IPS-15b (cell line): ENCODE data around the gene SOAT2.

Experiments used
- H3K27me3 ChIP-seq: one replicate; pipeline ENCODE4 v1.6.1; 2013; ENCODE audit warnings: low read length; ENCODE audit not compliant: control insufficient read depth, insufficient read depth
- H3K36me3 ChIP-seq: one replicate; pipeline ENCODE4 v1.6.1; 2013; ENCODE audit warnings: low read length; ENCODE audit not compliant: control insufficient read depth, insufficient read depth
- H3K4me1 ChIP-seq: one replicate; pipeline ENCODE4 v1.6.1; 2013; ENCODE audit warnings: mild to moderate bottlenecking, low read length; ENCODE audit not compliant: control insufficient read depth, insufficient read depth
- H3K4me3 ChIP-seq: one replicate; pipeline ENCODE4 v1.5.1; 2013; ENCODE audit warnings: low read depth, low read length
- H3K9ac ChIP-seq: one replicate; pipeline ENCODE4 v1.6.1; 2013; ENCODE audit warnings: low read depth, mild to moderate bottlenecking, low read length
- H3K9me3 ChIP-seq: one replicate; pipeline ENCODE4 v1.6.1; 2013; ENCODE audit warnings: mild to moderate bottlenecking, low read length; ENCODE audit not compliant: control insufficient read depth, insufficient read depth

Gene SOAT2

DNA sequence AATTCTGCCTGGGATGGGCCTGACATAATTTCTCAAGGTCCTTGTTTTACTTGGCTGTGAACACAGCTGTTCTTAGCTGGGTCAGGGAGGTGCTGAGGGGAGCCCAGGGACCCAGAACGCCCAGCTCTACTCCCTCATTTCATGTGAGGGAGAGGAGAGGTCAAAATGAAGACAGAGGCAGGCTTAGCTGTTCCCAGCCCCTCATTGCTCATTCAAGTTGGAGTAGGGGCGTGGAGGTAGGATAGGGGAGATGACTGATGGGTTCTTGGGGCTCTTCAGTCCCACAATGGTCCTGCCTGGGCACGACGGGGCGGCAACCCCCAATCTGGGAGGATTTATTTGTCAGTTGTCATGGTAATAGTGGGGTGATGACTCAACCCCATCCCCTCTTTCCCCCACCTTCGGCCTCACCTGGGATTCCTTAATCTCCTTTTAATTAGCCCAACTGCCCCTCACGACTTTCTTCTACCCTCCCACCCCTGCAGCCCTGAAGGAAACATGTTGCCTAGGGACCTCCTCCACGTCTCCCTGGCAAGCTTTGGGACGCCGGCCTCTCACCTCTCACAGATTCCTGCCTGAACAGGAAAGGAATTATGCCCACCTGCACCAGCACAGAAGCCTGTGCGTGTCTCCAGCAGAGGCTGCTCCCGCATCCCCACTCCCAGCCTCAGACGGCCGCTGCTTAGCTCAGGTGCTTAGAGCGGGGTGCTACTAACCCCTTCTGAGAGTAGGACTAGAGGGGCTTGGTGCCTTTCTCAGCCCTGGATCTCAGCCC, 34.3 kb upstream of the SOAT2 start:
- H3K4me1 ChIP-seq: peaks cover 19% of the 10 kb centered on the region
- no peak overlapping the region for H3K4me3 ChIP-seq
- H3K9me3 ChIP-seq: no peaks in the 10 kb centered on the region
- no peaks in the 10 kb centered on the region for H3K27me3 ChIP-seq
- peaks cover 5% of the 10 kb centered on the region for H3K36me3 ChIP-seq
- H3K9ac ChIP-seq: peak overlapping the region; percentile 47

DNA sequence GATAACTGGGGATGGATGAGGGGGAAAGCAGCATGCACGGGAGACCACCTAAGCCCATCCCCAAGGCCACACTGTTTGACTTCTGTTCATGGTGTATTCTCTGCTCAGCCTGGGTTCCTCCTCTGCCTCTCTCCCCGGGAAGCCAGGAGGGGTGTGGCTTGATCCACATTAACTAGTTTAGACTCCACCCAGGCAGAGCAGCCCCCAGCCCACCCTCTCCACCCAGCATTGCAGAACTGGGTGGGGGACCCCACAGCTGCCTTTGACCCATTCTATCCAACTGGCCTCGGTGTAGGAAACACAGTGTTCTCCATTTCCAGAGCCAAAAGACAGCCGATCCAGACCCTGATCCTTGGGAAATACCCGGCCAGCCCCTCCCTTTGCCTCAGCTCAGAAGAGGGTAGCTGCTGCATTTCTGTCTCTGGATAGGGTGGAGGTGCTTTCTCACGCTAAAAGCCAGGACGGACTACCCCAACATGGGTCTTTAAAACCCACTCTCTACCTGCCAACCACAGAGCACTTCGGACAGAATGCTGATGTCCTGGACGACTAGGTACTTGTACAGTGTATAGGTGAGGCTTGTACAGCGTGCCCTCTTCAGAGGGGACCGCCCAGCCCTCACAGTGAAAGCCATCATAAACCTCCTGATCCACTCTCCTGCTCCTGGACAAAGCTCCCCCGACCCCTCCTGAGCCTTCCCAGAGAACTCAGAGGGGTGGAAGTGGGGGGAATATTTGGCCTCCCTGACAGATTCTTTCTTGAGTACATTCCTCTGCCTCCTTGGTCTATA, 33.5 kb upstream of the SOAT2 start:
- Histone ChIP-seq H3K9me3 (no peaks in the 10 kb centered on the region), H3K4me3 (no peak overlapping the region), H3K27me3 (no peaks in the 10 kb centered on the region), H3K36me3 (peaks cover 5% of the 10 kb centered on the region), H3K4me1 (peaks cover 19% of the 10 kb centered on the region), H3K9ac (peak overlapping the region; percentile 47)

DNA sequence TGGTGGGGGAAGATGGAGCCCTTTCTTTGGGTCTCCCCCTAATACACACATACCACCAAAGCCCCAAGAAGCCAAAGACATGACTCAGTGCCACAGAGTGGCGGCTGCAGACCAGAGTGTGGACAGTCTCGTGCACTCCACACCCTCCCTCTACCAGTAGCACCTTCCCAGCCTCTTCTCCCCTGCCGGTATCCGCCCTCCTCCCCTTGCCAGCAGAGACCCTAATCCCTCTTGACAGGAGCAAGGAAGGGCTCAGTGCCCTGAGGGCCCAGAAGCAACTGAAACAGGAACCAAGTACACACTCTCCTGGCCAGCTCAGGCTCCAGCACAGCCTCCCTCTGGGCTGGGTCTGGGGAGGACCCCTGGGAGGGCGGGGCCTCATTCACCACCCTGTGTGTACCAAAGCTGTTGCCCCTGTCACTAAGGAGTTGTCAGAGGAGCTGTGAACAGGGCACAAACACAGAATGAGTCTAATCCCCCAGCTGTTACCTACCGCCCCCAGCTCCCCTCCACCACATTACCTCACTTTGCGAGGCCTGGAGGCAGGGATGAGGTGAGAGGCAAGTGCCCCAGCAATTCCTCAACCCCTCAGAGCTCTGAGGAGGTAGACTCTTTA, 32.3 kb upstream of the SOAT2 start:
- Histone ChIP-seq H3K4me3 (no peak overlapping the region), H3K36me3 (peaks cover 7% of the 10 kb centered on the region), H3K9ac (no peak overlapping the region), H3K4me1 (peaks cover 19% of the 10 kb centered on the region), H3K27me3 (no peaks in the 10 kb centered on the region), H3K9me3 (no peaks in the 10 kb centered on the region)

DNA sequence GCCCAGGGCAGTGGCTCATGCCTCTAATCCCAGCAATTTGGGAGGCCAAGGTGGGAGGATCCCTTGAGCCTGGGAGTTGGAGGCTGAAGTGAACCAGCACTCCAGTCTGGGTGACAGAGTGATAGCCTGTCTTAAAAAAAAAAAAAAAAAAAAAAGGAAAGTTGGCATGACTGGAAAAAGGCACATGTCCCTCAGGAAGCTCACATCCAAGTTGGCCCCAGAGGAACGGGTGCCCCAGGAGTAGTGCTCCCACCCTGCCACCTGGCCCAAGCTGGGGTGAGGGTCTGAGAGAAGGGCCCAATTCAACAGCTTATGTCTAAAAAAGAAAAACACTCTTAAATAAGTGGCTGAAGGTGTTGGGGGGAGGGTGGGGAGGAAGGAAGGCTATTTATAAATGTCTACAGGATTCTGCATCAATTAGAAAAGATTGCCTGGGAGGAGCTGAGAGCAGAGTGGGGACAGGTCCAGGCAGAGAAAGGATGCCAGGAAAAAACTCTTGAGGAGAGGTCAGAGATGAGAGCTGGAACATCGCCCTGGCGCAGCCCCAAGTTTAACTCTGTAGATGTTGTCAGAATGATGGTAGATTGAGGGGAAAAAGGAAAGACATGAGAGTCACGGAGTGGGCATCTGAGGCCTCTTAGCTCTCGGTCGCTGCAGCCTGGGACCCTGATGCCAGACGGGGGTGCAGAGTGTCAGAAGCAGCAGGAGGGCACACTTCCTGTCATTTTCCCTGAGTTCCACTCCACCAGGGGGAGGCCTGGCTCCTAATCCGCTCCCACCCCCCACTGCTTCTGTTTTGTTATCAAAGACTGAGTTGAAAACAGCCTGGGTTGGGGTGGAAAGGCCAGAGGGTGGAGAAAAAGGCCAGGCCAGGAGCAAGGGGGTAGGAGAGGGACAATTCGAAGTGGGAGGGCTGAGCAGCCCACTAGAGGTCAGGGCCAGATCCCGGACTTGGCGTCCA, 31.4 kb upstream of the SOAT2 start:
- Histone ChIP-seq H3K4me1 (peaks cover 19% of the 10 kb centered on the region), H3K9ac (no peak overlapping the region), H3K4me3 (no peak overlapping the region), H3K27me3 (no peaks in the 10 kb centered on the region), H3K9me3 (no peaks in the 10 kb centered on the region), H3K36me3 (peaks cover 2% of the 10 kb centered on the region)

DNA sequence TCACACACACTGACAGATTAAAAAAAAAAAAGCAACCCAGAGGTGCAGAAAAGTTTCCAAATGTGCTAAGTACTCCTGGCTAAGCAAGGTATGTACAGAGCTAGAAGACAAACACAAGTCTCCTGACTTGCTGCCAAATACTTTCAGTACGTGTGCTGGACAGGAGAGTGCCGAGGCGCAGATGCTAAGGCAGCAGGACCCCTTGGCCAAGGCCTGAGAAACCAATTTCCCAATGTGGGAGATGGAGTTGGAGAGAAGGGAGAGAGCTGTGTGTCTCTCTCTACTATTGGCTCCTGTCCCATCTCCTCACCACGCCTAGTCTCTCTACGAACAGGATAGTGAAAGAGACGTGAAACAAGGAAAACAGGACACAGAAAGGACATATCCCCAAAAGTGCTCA, 29.4 kb upstream of the SOAT2 start:
- Histone ChIP-seq H3K36me3 (peaks cover 2% of the 10 kb centered on the region), H3K4me1 (peaks cover 15% of the 10 kb centered on the region), H3K9ac (no peak overlapping the region), H3K9me3 (no peaks in the 10 kb centered on the region), H3K4me3 (no peak overlapping the region), H3K27me3 (no peaks in the 10 kb centered on the region)

DNA sequence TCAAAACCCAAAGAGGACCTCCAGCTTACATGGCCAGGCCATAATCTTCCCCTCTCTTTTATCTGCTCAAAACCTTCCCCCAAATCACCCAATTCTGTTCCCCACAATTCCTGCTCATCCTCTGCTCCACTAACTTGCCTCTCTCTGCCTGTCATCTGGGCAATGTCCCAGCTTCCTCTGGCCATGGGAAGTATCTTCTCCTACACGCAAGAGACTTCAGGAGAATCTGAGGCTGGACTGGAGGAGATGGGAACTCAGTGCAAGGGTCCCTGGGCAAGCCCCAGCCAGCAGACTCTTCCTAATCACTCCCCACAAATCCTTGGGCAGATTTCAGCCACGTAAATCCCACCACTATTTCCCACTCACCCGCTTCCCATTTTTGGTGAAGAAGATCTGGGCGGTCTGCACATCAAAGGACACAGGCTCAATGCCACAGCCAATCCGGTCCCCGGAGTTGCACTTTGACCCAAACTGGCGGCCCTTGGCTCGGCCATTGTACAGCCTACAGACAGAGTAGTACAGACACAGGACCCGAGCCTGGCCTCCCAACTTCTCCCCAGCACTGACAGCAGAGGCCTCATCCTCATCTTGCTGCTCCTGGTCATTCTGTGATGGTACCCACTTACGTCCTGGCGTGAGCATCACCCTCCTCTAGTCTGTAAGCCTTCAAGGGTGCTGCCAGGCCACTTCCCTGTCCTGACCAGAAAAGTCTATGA, 28.8 kb upstream of the SOAT2 start:
- Histone ChIP-seq H3K36me3 (peaks cover 2% of the 10 kb centered on the region), H3K4me3 (no peak overlapping the region), H3K27me3 (no peaks in the 10 kb centered on the region), H3K4me1 (peaks cover 12% of the 10 kb centered on the region), H3K9ac (no peak overlapping the region), H3K9me3 (no peaks in the 10 kb centered on the region)

DNA sequence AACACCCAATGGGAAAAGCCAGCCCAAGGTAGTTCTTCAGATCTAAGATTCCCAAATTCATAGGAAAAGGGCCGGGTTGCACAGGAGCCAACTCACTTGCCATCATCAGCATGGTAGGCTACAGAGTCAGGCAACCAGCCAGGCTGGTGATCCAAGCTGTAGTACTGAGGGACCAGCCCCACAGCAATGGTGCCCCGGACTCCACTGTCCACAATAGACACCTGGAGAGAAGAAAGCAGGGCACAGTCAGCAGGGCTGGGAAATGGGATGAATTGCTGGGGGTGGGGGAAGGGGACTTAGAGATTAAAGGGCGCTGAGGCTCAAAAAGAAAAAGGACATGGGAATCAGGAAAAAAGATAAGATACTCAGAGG, 28.3 kb upstream of the SOAT2 start:
- Histone ChIP-seq H3K4me3 (no peak overlapping the region), H3K9ac (no peak overlapping the region), H3K36me3 (peaks cover 2% of the 10 kb centered on the region), H3K4me1 (peaks cover 9% of the 10 kb centered on the region), H3K9me3 (no peaks in the 10 kb centered on the region), H3K27me3 (peaks cover 2% of the 10 kb centered on the region)

DNA sequence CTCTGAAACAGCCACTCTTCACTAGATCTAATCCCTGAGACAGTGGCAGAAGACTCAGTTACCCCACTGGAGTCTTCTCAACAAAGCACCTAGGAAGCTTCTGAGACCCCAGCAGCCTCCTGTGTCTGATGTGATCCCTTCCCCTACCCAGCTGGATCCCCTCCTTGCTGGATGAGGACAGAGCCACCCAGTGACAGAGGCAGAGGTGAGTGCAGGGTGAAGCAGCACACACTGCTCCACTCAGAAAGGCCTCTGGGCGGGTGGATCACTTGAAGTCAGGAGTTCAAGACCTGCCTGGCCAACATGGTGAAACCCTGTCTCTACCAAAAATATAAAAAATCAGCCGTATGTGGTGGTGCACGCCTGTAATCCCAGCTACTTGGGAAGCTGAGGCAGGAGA, 26.8 kb upstream of the SOAT2 start:
- no peak overlapping the region for H3K9ac ChIP-seq
- peaks cover 13% of the 10 kb centered on the region for H3K27me3 ChIP-seq
- H3K36me3 ChIP-seq: peaks cover 2% of the 10 kb centered on the region
- H3K4me1 ChIP-seq: peaks cover 8% of the 10 kb centered on the region
- H3K9me3 ChIP-seq: no peaks in the 10 kb centered on the region
- no peak overlapping the region for H3K4me3 ChIP-seq

DNA sequence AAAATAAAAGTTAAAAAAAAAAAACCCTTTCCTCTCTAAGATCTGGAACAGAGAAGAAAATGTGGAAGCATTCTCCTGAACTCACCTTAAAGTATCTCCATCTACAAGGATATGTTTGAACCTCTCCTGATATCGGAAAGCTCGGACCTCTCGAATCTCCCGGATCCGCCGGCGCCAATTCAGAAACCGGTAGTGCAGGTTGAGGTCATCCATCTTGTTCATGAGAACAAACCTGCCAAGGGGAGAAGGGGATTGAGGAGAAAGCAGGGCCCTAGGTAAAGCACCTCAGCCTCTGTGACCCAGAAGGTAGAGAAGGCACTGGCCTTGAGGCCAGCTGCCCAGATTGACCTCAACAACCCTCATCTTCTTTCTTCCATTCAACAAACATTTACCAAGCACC, 26.3 kb upstream of the SOAT2 start:
- Histone ChIP-seq H3K9ac (no peak overlapping the region), H3K4me1 (peaks cover 5% of the 10 kb centered on the region), H3K9me3 (no peaks in the 10 kb centered on the region), H3K4me3 (no peak overlapping the region), H3K36me3 (peaks cover 2% of the 10 kb centered on the region), H3K27me3 (peaks cover 13% of the 10 kb centered on the region)

DNA sequence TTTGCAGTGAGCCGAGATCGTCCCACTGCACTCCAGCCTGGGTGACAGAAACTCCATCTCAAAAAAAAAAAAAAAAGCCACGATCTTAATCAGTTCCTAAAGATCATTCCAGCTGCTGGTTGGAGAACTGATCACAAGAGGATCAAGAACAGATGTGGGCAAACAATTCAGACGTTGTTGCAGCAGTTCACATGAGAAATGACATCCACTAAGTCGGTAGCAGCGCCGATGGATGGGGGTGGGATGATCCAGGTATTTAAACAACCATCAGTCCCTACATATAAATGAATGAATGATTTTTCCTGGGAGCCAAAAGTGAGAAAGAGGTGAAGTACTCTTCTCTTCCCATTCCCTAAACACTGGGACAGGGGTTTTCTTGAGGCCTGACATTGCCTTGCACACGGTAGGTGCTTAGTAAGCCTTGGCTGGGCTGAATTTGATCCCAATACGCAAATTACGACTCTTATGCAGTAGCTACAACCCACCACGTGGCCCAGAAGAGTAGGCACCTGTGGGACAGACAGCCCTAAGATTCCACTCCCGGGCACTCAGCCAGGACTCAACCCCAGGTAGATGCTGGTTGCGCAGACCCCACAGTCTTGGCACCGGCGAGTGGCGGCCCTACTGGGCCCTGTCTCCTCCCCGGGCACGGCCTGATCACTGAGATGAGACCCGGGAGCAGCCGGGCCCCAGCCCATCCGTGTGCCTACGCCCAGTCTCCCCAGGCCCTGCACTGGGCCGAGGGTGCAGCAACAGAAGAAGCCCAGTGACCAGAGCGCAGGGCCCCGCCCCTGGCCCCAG, 24.7 kb upstream of the SOAT2 start:
- H3K36me3 ChIP-seq: peaks cover 2% of the 10 kb centered on the region
- H3K4me3 ChIP-seq: peak overlapping the region; percentile 61
- peak overlapping the region; percentile 63 for H3K9ac ChIP-seq
- peaks cover 13% of the 10 kb centered on the region for H3K27me3 ChIP-seq
- H3K4me1 ChIP-seq: no peaks in the 10 kb centered on the region
- no peaks in the 10 kb centered on the region for H3K9me3 ChIP-seq
